ENCODE results near the gene ZC3HAV1L.

- TF ChIP-seq CTCF (conservative IDR thresholded peaks at IDR 0.05): no peak
- TF ChIP-seq EZH2 (IDR thresholded peaks at IDR 0.05; ENCODE audit: low read depth): no peak
These were observed 5.7 kb upstream of the ZC3HAV1L start for GRCh38 chr7:139041378-139042085.
